ENCODE results near the gene WDR4.

Gene WDR4

DNA sequence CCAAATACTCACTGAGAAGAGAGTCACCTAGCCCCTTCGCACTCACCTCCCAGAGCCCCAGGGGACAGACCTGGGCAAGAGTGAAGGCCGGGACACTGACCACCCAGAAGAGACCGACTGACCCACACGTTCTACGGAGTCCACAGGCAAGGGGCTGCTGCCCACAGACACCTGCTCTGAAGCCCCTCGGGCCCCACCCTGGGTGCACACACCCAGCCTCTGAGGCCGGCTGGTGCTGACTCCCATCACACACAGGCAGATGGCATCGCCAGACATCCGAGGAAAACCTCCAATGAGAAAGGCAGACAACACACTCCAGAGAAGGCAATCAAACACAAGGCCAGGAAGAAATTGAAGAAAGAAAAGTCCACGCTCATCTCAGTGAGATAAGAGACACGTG is 22.1 kb downstream of the WDR4 start:
- H3K9me3 ChIP-seq (ENCODE audit: control insufficient read depth, low read length), result no peaks in the 10 kb centered on the region
- H3K36me3 ChIP-seq (ENCODE audit: control insufficient read depth, insufficient read depth, low read length), result peaks cover 5% of the 10 kb centered on the region
- no peak overlapping the region for H3K4me3 ChIP-seq (ENCODE audit: low read length)
- no peaks in the 10 kb centered on the region for H3K4me1 ChIP-seq (ENCODE audit: control insufficient read depth, insufficient read depth, low read length)
- H3K9ac ChIP-seq (ENCODE audit: low read length), result no peak overlapping the region
- no peaks in the 10 kb centered on the region for H3K27me3 ChIP-seq (ENCODE audit: control insufficient read depth, insufficient read depth, low read length)

DNA sequence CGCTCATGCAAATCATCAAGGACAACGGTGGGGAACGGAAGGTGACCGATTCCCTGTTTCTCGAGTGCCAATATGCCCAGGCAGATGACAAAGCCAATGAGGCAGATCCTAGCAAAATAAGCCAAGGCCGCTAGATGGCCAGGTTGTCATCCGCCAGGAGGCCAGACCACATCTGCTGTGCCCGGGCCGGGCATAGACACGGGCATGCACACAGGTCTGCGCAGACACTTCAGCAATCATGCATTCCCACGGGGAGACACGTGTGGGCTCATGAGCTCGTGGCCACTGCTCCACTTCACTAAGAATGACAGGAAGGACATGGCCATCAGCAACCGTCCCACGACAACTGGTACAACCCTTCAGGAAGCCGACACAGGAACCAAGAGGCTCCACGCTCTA is 23.4 kb downstream of the WDR4 start:
- Histone ChIP-seq H3K36me3 (ENCODE audit: control insufficient read depth, insufficient read depth, low read length) (peaks cover 5% of the 10 kb centered on the region), H3K9ac (ENCODE audit: low read length) (no peak overlapping the region), H3K4me1 (ENCODE audit: control insufficient read depth, insufficient read depth, low read length) (no peaks in the 10 kb centered on the region), H3K27me3 (ENCODE audit: control insufficient read depth, insufficient read depth, low read length) (no peaks in the 10 kb centered on the region), H3K4me3 (ENCODE audit: low read length) (no peak overlapping the region), H3K9me3 (ENCODE audit: control insufficient read depth, low read length) (no peaks in the 10 kb centered on the region)

DNA sequence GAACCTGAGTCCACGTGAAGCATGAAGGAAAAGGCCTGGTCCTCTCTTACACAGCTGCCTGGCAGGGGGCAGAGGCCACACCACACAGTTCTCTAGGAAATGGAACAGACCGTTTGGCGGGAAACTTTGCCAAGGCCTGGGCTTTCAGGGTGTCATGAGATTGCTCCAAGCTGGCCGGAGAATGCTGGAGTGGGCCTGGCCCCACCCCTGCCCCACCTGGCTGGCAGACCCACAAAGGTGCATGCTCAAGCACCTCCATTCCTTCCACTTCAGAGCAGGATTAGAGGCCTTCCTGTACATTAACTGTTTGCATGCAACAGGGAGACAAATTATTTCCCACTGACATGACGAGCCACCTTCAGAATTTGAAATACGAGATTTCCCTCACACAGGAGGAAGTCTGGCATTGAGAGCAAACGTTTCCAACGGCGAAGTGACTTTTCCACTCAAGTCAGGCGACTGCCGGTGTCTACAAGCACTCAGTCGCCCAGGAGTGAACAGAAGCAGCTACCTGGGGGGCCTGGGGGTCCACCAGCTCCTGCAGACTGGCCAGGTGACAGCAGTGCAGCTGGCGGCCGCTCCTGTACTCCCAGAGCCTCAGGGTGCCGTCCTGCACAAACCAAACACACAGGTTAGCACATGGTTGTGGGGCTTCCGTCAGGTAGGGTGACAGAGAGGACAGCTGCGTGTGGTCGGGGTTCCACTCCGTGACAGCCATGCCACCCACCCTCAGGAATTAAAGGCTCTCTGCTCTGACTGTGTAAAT is 24.0 kb downstream of the WDR4 start:
- Histone ChIP-seq H3K9me3 (ENCODE audit: control insufficient read depth, low read length) (no peaks in the 10 kb centered on the region), H3K4me3 (ENCODE audit: low read length) (no peak overlapping the region)

DNA sequence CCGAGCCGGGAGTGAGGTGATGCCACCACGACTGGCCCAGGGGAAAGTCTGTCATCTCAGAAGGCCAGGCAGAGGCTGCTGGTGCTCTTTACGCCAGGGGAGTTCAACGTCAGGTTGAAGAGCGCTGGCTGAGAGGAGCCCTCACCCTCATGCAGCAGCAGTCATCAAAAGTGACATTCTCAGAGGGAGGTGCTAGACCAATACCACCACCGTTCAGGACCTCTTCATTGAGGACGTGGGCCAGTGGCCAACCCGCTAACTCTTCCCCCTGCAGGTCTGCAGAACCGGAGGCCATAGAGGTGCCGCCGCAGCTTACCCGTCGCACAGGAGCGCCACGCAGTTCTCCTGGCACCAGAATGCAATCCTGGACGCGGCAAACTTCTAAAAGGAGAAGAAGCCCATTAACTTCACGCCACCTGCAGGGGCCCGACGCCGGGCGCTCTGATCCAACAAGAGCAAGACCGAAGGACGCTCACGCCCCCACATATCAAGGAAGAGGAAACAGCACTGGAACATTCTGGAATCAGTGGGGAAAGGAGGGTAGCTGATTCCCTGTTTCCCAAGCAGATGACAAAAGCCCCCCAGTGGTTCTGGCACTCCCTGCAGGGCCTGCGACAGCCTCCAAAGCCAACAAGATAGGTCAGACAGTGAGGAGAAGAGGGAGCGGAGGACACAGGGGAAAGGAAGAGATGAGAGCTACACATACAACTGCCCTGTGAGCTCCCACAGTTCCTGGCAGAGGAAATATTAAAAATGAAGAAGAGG is 24.9 kb downstream of the WDR4 start:
- H3K9ac ChIP-seq (ENCODE audit: low read length), result no peak overlapping the region
- H3K4me1 ChIP-seq (ENCODE audit: control insufficient read depth, insufficient read depth, low read length), result no peaks in the 10 kb centered on the region
- H3K9me3 ChIP-seq (ENCODE audit: control insufficient read depth, low read length), result no peaks in the 10 kb centered on the region
- no peak overlapping the region for H3K4me3 ChIP-seq (ENCODE audit: low read length)
- H3K27me3 ChIP-seq (ENCODE audit: control insufficient read depth, insufficient read depth, low read length), result no peaks in the 10 kb centered on the region
- H3K36me3 ChIP-seq (ENCODE audit: control insufficient read depth, insufficient read depth, low read length), result peaks cover 5% of the 10 kb centered on the region

More for the DNA sequence above, 24.0 kb downstream of the WDR4 start:
- H3K4me1 ChIP-seq (ENCODE audit: control insufficient read depth, insufficient read depth, low read length), result no peaks in the 10 kb centered on the region
- no peak overlapping the region for H3K9ac ChIP-seq (ENCODE audit: low read length)
- H3K27me3 ChIP-seq (ENCODE audit: control insufficient read depth, insufficient read depth, low read length), result no peaks in the 10 kb centered on the region
- peaks cover 5% of the 10 kb centered on the region for H3K36me3 ChIP-seq (ENCODE audit: control insufficient read depth, insufficient read depth, low read length)

DNA sequence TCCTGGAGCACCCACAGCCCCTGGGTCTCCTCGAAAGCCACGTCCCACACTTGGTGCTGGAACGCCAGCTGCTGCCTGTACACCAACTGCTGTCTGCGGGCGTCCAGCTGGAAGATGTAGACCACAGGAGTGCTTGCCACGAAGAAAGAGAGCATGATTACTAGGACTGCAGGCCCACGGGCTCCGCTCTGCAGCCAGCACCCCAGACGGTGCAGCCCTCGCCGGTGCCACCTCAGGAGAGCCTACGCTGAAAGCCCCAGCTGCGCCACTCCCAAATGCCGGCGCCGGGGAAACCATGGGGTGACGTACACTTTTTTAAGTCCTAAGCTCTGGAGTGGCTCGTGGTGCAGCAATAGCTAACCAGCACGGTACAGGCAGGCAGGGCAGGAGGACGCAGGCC is 25.7 kb downstream of the WDR4 start:
- no peaks in the 10 kb centered on the region for H3K9me3 ChIP-seq (ENCODE audit: control insufficient read depth, low read length)
- H3K36me3 ChIP-seq (ENCODE audit: control insufficient read depth, insufficient read depth, low read length), result peaks cover 5% of the 10 kb centered on the region
- H3K4me3 ChIP-seq (ENCODE audit: low read length), result no peak overlapping the region
- no peaks in the 10 kb centered on the region for H3K27me3 ChIP-seq (ENCODE audit: control insufficient read depth, insufficient read depth, low read length)
- no peaks in the 10 kb centered on the region for H3K4me1 ChIP-seq (ENCODE audit: control insufficient read depth, insufficient read depth, low read length)
- H3K9ac ChIP-seq (ENCODE audit: low read length), result no peak overlapping the region

DNA sequence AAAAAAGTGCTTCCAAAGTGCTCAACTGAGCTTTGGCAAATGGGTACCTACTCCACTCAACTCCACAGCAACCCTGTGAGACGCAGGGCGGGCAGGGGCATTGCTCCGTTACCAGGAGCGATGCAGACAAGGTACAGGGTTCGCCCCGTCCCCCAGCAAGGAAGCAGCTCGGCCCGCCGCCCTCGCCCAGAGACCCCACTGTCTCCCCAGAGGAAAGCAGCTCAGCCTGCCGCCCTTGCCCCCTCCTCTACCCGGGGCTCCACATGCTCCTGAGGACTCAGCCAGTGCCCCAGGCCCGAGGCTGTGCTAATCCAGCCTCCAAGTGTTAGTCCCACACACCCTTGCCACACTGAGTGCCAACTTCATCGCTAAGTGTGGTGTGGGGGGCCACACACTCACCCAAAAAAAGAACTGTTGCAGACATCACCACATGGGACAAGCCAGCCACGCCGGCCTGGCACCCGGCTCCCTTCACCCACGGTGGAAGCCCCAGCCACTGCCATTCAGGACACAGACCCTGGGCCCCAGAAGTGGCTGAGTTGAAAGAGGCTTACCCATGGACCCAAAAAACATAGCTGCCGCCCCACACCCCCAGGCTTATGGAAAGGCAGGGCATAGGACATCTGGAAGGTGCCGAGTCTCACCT is 26.3 kb downstream of the WDR4 start:
- Histone ChIP-seq H3K9me3 (ENCODE audit: control insufficient read depth, low read length) (no peaks in the 10 kb centered on the region), H3K4me1 (ENCODE audit: control insufficient read depth, insufficient read depth, low read length) (no peaks in the 10 kb centered on the region), H3K4me3 (ENCODE audit: low read length) (no peak overlapping the region), H3K27me3 (ENCODE audit: control insufficient read depth, insufficient read depth, low read length) (no peaks in the 10 kb centered on the region), H3K36me3 (ENCODE audit: control insufficient read depth, insufficient read depth, low read length) (peaks cover 5% of the 10 kb centered on the region), H3K9ac (ENCODE audit: low read length) (no peak overlapping the region)

DNA sequence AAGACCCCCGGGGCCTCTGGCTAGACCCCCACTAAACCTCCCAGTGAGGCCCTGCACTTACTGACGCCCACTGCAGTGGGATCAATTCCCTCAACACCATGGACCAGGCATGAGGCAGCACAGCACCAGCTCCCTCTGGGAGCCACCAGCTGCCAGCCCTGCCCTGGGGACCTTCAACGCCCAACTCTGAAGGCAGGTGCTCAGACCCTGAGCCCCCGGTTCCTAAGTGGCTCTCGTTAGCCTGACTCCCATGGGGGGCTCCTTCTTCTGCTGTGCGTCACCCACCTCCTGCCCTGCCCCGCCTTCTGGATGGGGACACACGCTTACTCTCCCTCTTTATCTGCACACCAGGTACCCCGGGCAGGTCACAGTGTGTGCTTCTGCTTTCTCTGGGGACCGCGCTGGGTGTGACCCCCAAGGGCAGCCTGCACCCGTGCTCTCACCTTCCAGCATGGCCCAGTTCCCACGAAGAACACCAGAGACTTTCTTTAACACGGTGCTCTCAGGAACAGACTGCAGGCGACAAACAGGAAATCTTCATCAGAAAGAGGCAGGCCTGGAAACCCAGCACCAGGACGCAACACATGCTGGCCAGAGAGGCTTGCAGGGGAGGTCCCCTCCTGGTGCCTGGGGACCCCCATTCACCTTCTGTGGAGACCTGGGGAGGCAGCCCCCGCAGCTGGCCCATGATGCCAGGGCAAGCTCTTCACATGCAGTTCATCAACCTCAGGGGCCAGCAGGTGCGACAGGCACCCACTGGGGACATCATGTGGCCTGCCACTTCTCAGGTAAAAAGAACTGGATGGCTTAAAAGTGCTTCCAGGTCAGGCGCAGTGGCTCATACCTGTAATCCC is 27.3 kb downstream of the WDR4 start:
- no peaks in the 10 kb centered on the region for H3K4me1 ChIP-seq (ENCODE audit: control insufficient read depth, insufficient read depth, low read length)
- H3K4me3 ChIP-seq (ENCODE audit: low read length), result no peak overlapping the region
- peaks cover 5% of the 10 kb centered on the region for H3K36me3 ChIP-seq (ENCODE audit: control insufficient read depth, insufficient read depth, low read length)
- H3K9ac ChIP-seq (ENCODE audit: low read length), result no peak overlapping the region
- H3K9me3 ChIP-seq (ENCODE audit: control insufficient read depth, low read length), result no peaks in the 10 kb centered on the region
- H3K27me3 ChIP-seq (ENCODE audit: control insufficient read depth, insufficient read depth, low read length), result no peaks in the 10 kb centered on the region

DNA sequence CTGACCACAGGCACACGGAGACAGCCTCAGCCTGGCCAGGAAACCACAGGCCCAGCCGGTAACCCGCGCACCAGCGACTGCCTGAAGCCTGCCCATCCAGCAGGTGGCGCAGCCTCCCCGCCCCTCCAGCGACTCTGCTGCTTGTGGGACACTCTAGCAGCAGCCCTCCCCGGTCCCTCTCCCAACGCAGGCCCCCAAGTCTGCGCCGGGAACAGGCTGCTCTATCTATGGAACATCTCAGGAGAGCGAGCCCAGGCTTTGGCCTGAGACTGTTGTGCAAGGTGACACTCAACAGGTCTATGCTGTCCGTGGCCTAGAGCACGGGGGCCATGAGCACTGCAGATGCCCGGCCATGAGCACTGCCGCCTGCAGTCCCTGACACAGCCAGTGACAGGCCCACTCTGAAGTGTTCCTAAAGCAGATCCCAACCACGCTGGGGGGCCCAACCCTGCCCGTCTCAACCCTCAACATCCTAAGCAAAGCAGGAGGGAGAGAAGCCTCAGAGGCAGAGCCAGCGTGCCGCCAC is 28.4 kb downstream of the WDR4 start:
- H3K9me3 ChIP-seq (ENCODE audit: control insufficient read depth, low read length), result no peaks in the 10 kb centered on the region

DNA sequence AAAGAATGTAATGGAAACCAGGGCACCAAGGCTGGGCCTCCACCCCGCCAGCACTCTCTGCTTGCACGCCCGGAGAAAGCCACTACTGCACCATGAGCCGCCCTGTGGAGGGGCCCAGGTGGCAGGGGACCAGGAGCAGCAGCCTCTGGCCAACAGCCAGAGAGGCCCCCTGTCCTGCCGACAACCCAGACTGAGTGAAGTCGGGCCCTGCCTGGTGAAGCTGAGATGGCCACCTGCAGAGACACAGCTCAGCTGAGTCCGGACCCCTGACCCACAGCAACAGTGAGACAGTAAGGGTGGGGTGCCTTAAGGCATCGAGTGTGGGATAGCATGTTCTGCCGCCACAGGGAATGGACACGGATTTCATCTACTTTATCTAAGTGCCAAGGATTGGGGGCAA is 28.9 kb downstream of the WDR4 start:
- no peaks in the 10 kb centered on the region for H3K4me1 ChIP-seq (ENCODE audit: control insufficient read depth, insufficient read depth, low read length)
- peaks cover 7% of the 10 kb centered on the region for H3K36me3 ChIP-seq (ENCODE audit: control insufficient read depth, insufficient read depth, low read length)
- H3K27me3 ChIP-seq (ENCODE audit: control insufficient read depth, insufficient read depth, low read length), result no peaks in the 10 kb centered on the region
- H3K9ac ChIP-seq (ENCODE audit: low read length), result no peak overlapping the region
- no peaks in the 10 kb centered on the region for H3K9me3 ChIP-seq (ENCODE audit: control insufficient read depth, low read length)
- no peak overlapping the region for H3K4me3 ChIP-seq (ENCODE audit: low read length)

More for the DNA sequence above, 28.4 kb downstream of the WDR4 start:
- H3K4me3 ChIP-seq (ENCODE audit: low read length), result no peak overlapping the region
- H3K27me3 ChIP-seq (ENCODE audit: control insufficient read depth, insufficient read depth, low read length), result no peaks in the 10 kb centered on the region
- H3K9ac ChIP-seq (ENCODE audit: low read length), result no peak overlapping the region
- H3K4me1 ChIP-seq (ENCODE audit: control insufficient read depth, insufficient read depth, low read length), result no peaks in the 10 kb centered on the region
- H3K36me3 ChIP-seq (ENCODE audit: control insufficient read depth, insufficient read depth, low read length), result peaks cover 5% of the 10 kb centered on the region

DNA sequence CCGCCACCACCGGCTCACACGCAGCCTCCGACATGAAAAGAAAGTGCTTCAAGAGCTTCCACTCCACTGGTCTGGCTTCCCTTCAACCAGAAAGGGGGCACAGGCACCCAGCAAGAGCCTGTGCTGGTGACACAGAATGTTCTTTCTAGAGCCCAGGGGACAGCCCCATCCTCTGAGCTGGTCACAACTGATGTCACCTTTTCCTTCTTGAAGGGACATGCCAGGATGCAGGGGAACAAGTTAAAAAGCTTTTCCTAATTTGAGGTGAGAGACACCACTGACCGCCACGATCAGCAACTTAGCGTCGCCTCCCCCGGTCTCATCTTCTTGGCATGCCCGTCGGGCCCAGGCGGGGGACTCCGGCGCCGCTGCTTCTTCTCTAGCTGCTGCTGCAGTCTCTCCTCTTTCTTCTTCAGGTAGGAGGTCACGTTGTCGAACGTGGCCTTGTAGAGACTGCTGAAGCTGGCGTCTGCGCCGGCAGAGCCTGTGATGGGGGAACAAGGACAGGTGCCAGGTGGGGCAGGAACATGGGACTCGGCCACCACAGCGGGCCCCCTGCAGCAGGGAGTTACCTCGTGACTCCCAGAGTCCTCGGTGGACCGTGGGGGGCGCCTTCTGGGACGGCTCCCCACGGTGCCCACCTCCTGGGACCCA is 29.5 kb downstream of the WDR4 start:
- Histone ChIP-seq H3K9me3 (ENCODE audit: control insufficient read depth, low read length) (no peaks in the 10 kb centered on the region), H3K4me1 (ENCODE audit: control insufficient read depth, insufficient read depth, low read length) (no peaks in the 10 kb centered on the region), H3K27me3 (ENCODE audit: control insufficient read depth, insufficient read depth, low read length) (no peaks in the 10 kb centered on the region), H3K4me3 (ENCODE audit: low read length) (no peak overlapping the region), H3K9ac (ENCODE audit: low read length) (no peak overlapping the region), H3K36me3 (ENCODE audit: control insufficient read depth, insufficient read depth, low read length) (peaks cover 6% of the 10 kb centered on the region)

Measured in mucosa of stomach (tissue), 1 donor.